CD4-positive, alpha-beta memory T cell (primary cell): ENCODE measurements around the gene DBP. TPM values are rescaled to one million over a fixed set of nuclear protein-coding genes. Genes with fewer than 3 reads are reported as not detected.
"Not testable (repeated sequence)": the region's sequence is repeated elsewhere in the genome, so short reads cannot be mapped to it uniquely, and the experiment has no call there.

Source experiments
- CTCF ChIA-PET: fragments of 350-600 bp; sonication (Branson Sonifier 250); formaldehyde crosslinking; loops from one replicate; lab custom pipeline; 2021; ENCODE audit warnings: inconsistent platforms; ENCODE audit not compliant: partially characterized antibody; lab: Charles Lee
- POLR2A ChIA-PET: fragments of 350-600 bp; sonication (Branson Sonifier 250); formaldehyde crosslinking; loops from one replicate; lab custom pipeline; 2021; ENCODE audit not compliant: partially characterized antibody; lab: Charles Lee
- DNase-seq, 5 donors: peaks; one replicate each; pipeline versions ENCODE4 v3.0.0 to v3.0.0-alpha.2; 2020 to 2022; ENCODE audit warnings: mixed read lengths in 1 of 5
- H3K27ac ChIP-seq: one replicate; pipeline ENCODE4 v1.7.0; 2013; ENCODE audit warnings: low read depth, low read length
- H3K27me3 ChIP-seq: 2 replicates; pipeline ENCODE4 v1.7.0; 2013; ENCODE audit warnings: mild to moderate bottlenecking, low read length, moderate library complexity; ENCODE audit not compliant: insufficient read depth
- H3K36me3 ChIP-seq: 2 replicates; pipeline ENCODE4 v1.7.0; 2013; ENCODE audit warnings: mild to moderate bottlenecking, low read length, moderate library complexity; ENCODE audit not compliant: insufficient read depth
- H3K4me1 ChIP-seq: 2 replicates; pipeline ENCODE4 v1.7.0; 2013; ENCODE audit warnings: mild to moderate bottlenecking, low read length, moderate library complexity; ENCODE audit not compliant: insufficient read depth
- H3K4me3 ChIP-seq, 2 donors: one replicate each; pipeline ENCODE4 v1.7.0; 2013; ENCODE audit warnings: low read length in 2 of 2, mild to moderate bottlenecking in 1 of 2
- H3K9me3 ChIP-seq, 2 donors: one replicate each; pipeline ENCODE4 v1.7.0; 2013; ENCODE audit warnings: low read length in 2 of 2, control low read depth in 1 of 2; ENCODE audit not compliant: control insufficient read depth in 1 of 2
- H3K27ac Mint-ChIP-seq, 7 donors: one replicate each; pipeline ENCODE4 v1.8.0; 2020 to 2021; ENCODE audit warnings: mixed read lengths in 7 of 7, mild to moderate bottlenecking in 6 of 7, inconsistent platforms in 3 of 7, moderate library complexity in 3 of 7
- H3K27me3 Mint-ChIP-seq, 2 donors: one replicate each; pipeline ENCODE4 v1.8.0; 2020 to 2021; ENCODE audit warnings: mixed read lengths in 2 of 2
- H3K36me3 Mint-ChIP-seq, 2 donors: one replicate each; pipeline ENCODE4 v1.8.0; 2020 to 2021; ENCODE audit warnings: mixed read lengths in 2 of 2, inconsistent platforms in 1 of 2, mild to moderate bottlenecking in 1 of 2
- H3K4me1 Mint-ChIP-seq, 4 donors: one replicate each; pipeline ENCODE4 v1.8.0; 2020 to 2021; ENCODE audit warnings: mixed read lengths in 4 of 4, mild to moderate bottlenecking in 1 of 4
- H3K4me3 Mint-ChIP-seq, 8 donors: one replicate each; pipeline ENCODE4 v1.8.0; 2020 to 2021; ENCODE audit warnings: mixed read lengths in 8 of 8, mild to moderate bottlenecking in 7 of 8, moderate library complexity in 6 of 8, inconsistent platforms in 3 of 8
- H3K9me3 Mint-ChIP-seq, 8 donors: one replicate each; pipeline ENCODE4 v1.8.0; 2020 to 2021; ENCODE audit warnings: mixed read lengths in 8 of 8, mild to moderate bottlenecking in 5 of 8, inconsistent platforms in 3 of 8, moderate library complexity in 1 of 8
- intact Hi-C: fragments of 100-400 bp; cut with micrococcal nuclease; formaldehyde crosslinking; loops from one replicate; pipeline ENCODE4 v1.15.1; 2023
- polyA plus RNA-seq, 2 donors: library from polyadenylated mRNA; unstranded; fragments of 300-500 nt; fragmentation: Illumina TruSeq; gene quantifications; one replicate each; pipeline ENCODE4 v1.2.3, GENCODE V29; 2021
- total RNA-seq, 2 experiments: library from RNA; stranded (reverse); gene quantifications; one replicate each; pipeline ENCODE4 v1.2.3, GENCODE V29; 2021

The DBP gene
- total and polyA plus RNA-seq, 4 experiments from 2014 or later, result 37.4 to 113 (median 66.0) TPM

GRCh38 chr19:48633148-48634035 lies 3.8 kb downstream of the DBP start:
- Mint-ChIP-seq H3K27me3 (no peaks in the 10 kb centered on the region), H3K36me3 (peaks cover 14 to 53% of the 10 kb centered on the region in 2 donors), H3K4me3 (peak overlapping the region in 5 of 8 donors; percentile 84 to 86 (median 85)), H3K9me3 (peaks cover 0 to under 1% (median 0%) of the 10 kb centered on the region in 8 donors), H3K27ac (peak overlapping the region in 6 of 7 donors; percentile 6 to 98 (median 94)), H3K4me1 (peaks cover 6 to 45% (median 28%) of the 10 kb centered on the region in 4 donors)
- Histone ChIP-seq H3K4me3 (no peak overlapping the region), H3K9me3 (no peaks in the 10 kb centered on the region), H3K27me3 (no peaks in the 10 kb centered on the region), H3K27ac (peak overlapping the region; percentile 88), H3K36me3 (peaks cover 35% of the 10 kb centered on the region), H3K4me1 (peaks cover 31% of the 10 kb centered on the region)
- CTCF ChIA-PET, result interaction anchor here (1.6 to 2.6 kb wide), 2 partner anchors 13 to 24 kb away, joined by 4 to 16 read pairs; partner anchors contain the start of gene CA11
- POLR2A ChIA-PET, result interaction anchor here (0.7 to 6.4 kb wide), 9 partner anchors 10 to 301 kb away, joined by 3 to 76 read pairs (median 6); partner anchors contain the start of genes CA11, RPL18 and SPHK2
- DNase-seq, result peak in 1 of 5 donors; percentile 22
- intact Hi-C loops, result no loop called here

- Histone ChIP-seq H3K36me3 (peaks cover 35% of the 10 kb centered on the region), H3K4me3 (no peak overlapping the region), H3K27me3 (no peaks in the 10 kb centered on the region), H3K27ac (peak overlapping the region; percentile 88), H3K9me3 (no peaks in the 10 kb centered on the region), H3K4me1 (peaks cover 28% of the 10 kb centered on the region)
- Mint-ChIP-seq H3K27ac (peak overlapping the region in 5 of 7 donors; percentile 17 to 73 (median 52)), H3K4me3 (peak overlapping the region in 3 of 8 donors; percentile 21 to 46 (median 26)), H3K9me3 (no peaks in the 10 kb centered on the region), H3K36me3 (peaks cover 14 to 50% of the 10 kb centered on the region in 2 donors), H3K4me1 (peaks cover 4 to 41% (median 22%) of the 10 kb centered on the region in 4 donors), H3K27me3 (no peaks in the 10 kb centered on the region)
- DNase-seq, result peak in 1 of 5 donors; percentile 13
- intact Hi-C loops, result no loop called here
- CTCF ChIA-PET, result interaction anchor here (1.6 to 2.6 kb wide), 3 partner anchors 13 to 24 kb away, joined by 4 to 16 read pairs (median 6); partner anchors contain the start of gene CA11
- POLR2A ChIA-PET, result interaction anchor here (0.9 to 6.4 kb wide), 5 partner anchors 9 to 19 kb away, joined by 3 to 76 read pairs (median 32); partner anchors contain the start of genes CA11, RPL18 and SPHK2
Observed at GRCh38 chr19:48632692-48633147, 4.5 kb downstream of the DBP start.

GRCh38 chr19:48632286-48632685 lies 4.9 kb downstream of the DBP start:
- H3K4me1 ChIP-seq, result peaks cover 28% of the 10 kb centered on the region
- Mint-ChIP-seq H3K4me1 (peaks cover 4 to 42% (median 20%) of the 10 kb centered on the region in 4 donors), H3K27ac (peak overlapping the region in 5 of 7 donors; percentile 17 to 78 (median 71)), H3K4me3 (peak overlapping the region in 3 of 8 donors; percentile 21 to 46 (median 26)), H3K36me3 (peaks cover 14 to 48% of the 10 kb centered on the region in 2 donors)
- H3K4me3 ChIP-seq, H3K27ac ChIP-seq, H3K9me3 ChIP-seq, H3K27me3 Mint-ChIP-seq, H3K27me3 ChIP-seq, intact Hi-C loops, H3K9me3 Mint-ChIP-seq: not testable (repeated sequence)
- H3K36me3 ChIP-seq, result peaks cover 35% of the 10 kb centered on the region
- POLR2A ChIA-PET, result interaction anchor here (1.6 to 6.4 kb wide), 5 partner anchors 9 to 16 kb away, joined by 6 to 76 read pairs (median 32); partner anchors contain the start of genes CA11, RPL18 and SPHK2
- CTCF ChIA-PET, result interaction anchor here (1.6 kb wide), 2 partner anchors 13 to 23 kb away, joined by 4 to 6 read pairs; partner anchors contain the start of gene CA11
- DNase-seq, result peak in 1 of 5 donors; percentile 3

GRCh38 chr19:48631225-48631624 lies 6.0 kb downstream of the DBP start:
- peak in 1 of 5 donors; percentile 27 for DNase-seq
- ChIA-PET CTCF (interaction anchor here (0.6 to 1.6 kb wide), 4 partner anchors 12 to 1309 kb away, joined by 3 to 6 read pairs (median 3); partner anchors contain the start of genes CA11, RPL18 and SPHK2), POLR2A (interaction anchor here (1.4 to 6.4 kb wide), 7 partner anchors 8 to 90 kb away, joined by 4 to 76 read pairs (median 6); partner anchors contain the start of genes CA11, RPL18 and SPHK2)
- H3K27me3 Mint-ChIP-seq, result no peaks in the 10 kb centered on the region
- H3K4me1 Mint-ChIP-seq, result peaks cover 4 to 45% (median 20%) of the 10 kb centered on the region in 4 donors
- no peak overlapping the region for H3K4me3 Mint-ChIP-seq
- H3K27ac Mint-ChIP-seq, result peak overlapping the region in 2 of 7 donors; percentile 50 to 65
- Histone ChIP-seq H3K36me3 (peaks cover 35% of the 10 kb centered on the region), H3K27me3 (no peaks in the 10 kb centered on the region), H3K27ac (no peak overlapping the region), H3K9me3 (no peaks in the 10 kb centered on the region), H3K4me3 (no peak overlapping the region), H3K4me1 (peaks cover 28% of the 10 kb centered on the region)
- no peaks in the 10 kb centered on the region for H3K9me3 Mint-ChIP-seq
- intact Hi-C loops, result no loop called here
- peaks cover 14 to 47% of the 10 kb centered on the region in 2 donors for H3K36me3 Mint-ChIP-seq

- ChIA-PET CTCF (interaction anchor here (1.2 kb wide), 1 partner anchor 12 kb away, joined by 3 read pairs; the partner anchor contains the start of genes RPL18 and SPHK2), POLR2A (interaction anchor here (1.4 to 6.4 kb wide), 8 partner anchors 7 to 91 kb away, joined by 4 to 76 read pairs (median 6); partner anchors contain the start of genes CA11, DBP, RPL18 and SPHK2)
- Histone ChIP-seq H3K9me3 (no peaks in the 10 kb centered on the region), H3K4me3 (no peak overlapping the region), H3K36me3 (peaks cover 35% of the 10 kb centered on the region), H3K4me1 (peaks cover 28% of the 10 kb centered on the region), H3K27me3 (no peaks in the 10 kb centered on the region), H3K27ac (no peak overlapping the region)
- intact Hi-C loops, result no loop called here
- no peaks in the 10 kb centered on the region for H3K9me3 Mint-ChIP-seq
- H3K36me3 Mint-ChIP-seq, result peaks cover 14 to 45% of the 10 kb centered on the region in 2 donors
- H3K27me3 Mint-ChIP-seq, result no peaks in the 10 kb centered on the region
- no peak overlapping the region for H3K4me3 Mint-ChIP-seq
- peaks cover 4 to 45% (median 18%) of the 10 kb centered on the region in 4 donors for H3K4me1 Mint-ChIP-seq
- H3K27ac Mint-ChIP-seq, result peak overlapping the region in 3 of 7 donors; percentile 12 to 72 (median 59)
- peak in 1 of 5 donors; percentile 5 for DNase-seq
Observed at GRCh38 chr19:48630296-48631063, 6.7 kb downstream of the DBP start.

GRCh38 chr19:48629599-48630295 lies 7.4 kb downstream of the DBP start:
- ChIA-PET CTCF (no interaction called here), POLR2A (interaction anchor here (1.1 to 6.4 kb wide), 5 partner anchors 7 to 15 kb away, joined by 4 to 76 read pairs (median 29); partner anchors contain the start of genes CA11, DBP, FAM83E and RPL18)
- no peaks in the 10 kb centered on the region for H3K27me3 Mint-ChIP-seq
- DNase-seq, result no peak
- Histone ChIP-seq H3K27ac (no peak overlapping the region), H3K9me3 (no peaks in the 10 kb centered on the region), H3K4me1 (peaks cover 23% of the 10 kb centered on the region), H3K27me3 (no peaks in the 10 kb centered on the region), H3K4me3 (no peak overlapping the region), H3K36me3 (peaks cover 35% of the 10 kb centered on the region)
- peaks cover 8 to 44% (median 21%) of the 10 kb centered on the region in 4 donors for H3K4me1 Mint-ChIP-seq
- no peak overlapping the region for H3K4me3 Mint-ChIP-seq
- peak overlapping the region in 1 of 7 donors; percentile 59 for H3K27ac Mint-ChIP-seq
- peaks cover 14 to 42% of the 10 kb centered on the region in 2 donors for H3K36me3 Mint-ChIP-seq
- H3K9me3 Mint-ChIP-seq, result no peaks in the 10 kb centered on the region
- intact Hi-C loops, result no loop called here
